ENCODE measurements around the gene TBC1D3L. TPM values are rescaled to one million over a fixed set of nuclear protein-coding genes. Genes with fewer than 3 reads are reported as not detected.
"Not testable (repeated sequence)": the region's sequence is repeated elsewhere in the genome, so short reads cannot be mapped to it uniquely, and the experiment has no call there.

Gene TBC1D3L
- 1 to 10 TPM; 5.3 to 6.4 (median 5.5) TPM for polyA plus RNA-seq

DNA sequence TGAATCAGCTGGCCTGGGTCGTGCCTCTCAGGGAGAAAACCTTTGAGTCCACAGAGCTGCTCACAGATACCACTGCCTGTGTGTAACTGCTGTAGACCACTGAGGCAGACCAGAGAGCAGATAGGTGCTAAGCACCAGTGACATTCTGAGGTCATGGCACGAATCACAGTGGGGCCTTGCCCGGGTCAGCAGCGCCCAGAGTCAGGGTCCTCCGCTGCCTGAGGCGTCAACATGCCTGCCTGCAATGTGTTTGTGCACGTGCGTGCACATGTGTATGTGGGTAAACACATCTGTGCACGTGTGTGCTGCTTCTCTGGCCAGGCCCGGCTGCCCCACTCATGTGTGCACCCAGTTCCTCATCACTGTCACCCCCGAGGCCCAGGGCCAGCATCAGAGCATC lies at the start of gene TBC1D3L:
Gene TBC1D3L (minus strand): TSS at position 101 of the 400 bp plus-strand sequence. CDS start 1,540 bp downstream, outside the sequence.
- no CpG with 5 or more reads among the region's 11 CpGs for WGBS, 3 donors
- H3K27ac ChIP-seq (ENCODE audit: low read depth, low read length) = not testable (repeated sequence)

DNA sequence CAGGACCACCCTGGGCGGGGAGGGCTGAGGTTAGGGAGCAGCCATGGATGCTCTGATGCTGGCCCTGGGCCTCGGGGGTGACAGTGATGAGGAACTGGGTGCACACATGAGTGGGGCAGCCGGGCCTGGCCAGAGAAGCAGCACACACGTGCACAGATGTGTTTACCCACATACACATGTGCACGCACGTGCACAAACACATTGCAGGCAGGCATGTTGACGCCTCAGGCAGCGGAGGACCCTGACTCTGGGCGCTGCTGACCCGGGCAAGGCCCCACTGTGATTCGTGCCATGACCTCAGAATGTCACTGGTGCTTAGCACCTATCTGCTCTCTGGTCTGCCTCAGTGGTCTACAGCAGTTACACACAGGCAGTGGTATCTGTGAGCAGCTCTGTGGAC lies 14.8 kb upstream of the TBC1D3L start, which contains the start of gene TBC1D3D:
Gene TBC1D3D (plus strand): TSS at position 301 of the 400 bp plus-strand sequence. CDS start 1,585 bp downstream, outside the sequence.
- WGBS, 3 donors = no CpG with 5 or more reads among the region's 11 CpGs
- H3K27ac ChIP-seq (ENCODE audit: low read depth, low read length) = not testable (repeated sequence)

Other genes with a start within 250 kb of the TBC1D3L start
- gene HNF1B, start 244.0 kb downstream of the TBC1D3L start, polyA plus RNA-seq = 10 to 100 TPM in 1 of 3 donors, under 1 TPM in 1, not detected in 1; 0.67 to 16.7 TPM
- gene TBC1D3K, start 64.6 kb downstream of the TBC1D3L start, polyA plus RNA-seq = not detected
- 1 to 10 TPM in 1 of 3 donors, under 1 TPM in 1, not detected in 1; 0.95 to 1.1 TPM for gene TBC1D3D, start 14.9 kb upstream of the TBC1D3L start, polyA plus RNA-seq
- 1 to 10 TPM in 1 of 3 donors, not detected in 2; 1.5 TPM for gene TBC1D3C, start 79.6 kb upstream of the TBC1D3L start, polyA plus RNA-seq
- not detected for gene TBC1D3E, start 138.9 kb upstream of the TBC1D3L start, polyA plus RNA-seq
- not detected for gene TBC1D3, start 203.5 kb upstream of the TBC1D3L start, polyA plus RNA-seq

Data from adipose tissue (tissue), 3 donors.